Measurements from ENCODE around the gene MYO1F.
"Not testable (repeated sequence)": the region's sequence is repeated elsewhere in the genome, so short reads cannot be mapped to it uniquely, and the experiment has no call there.

DNA sequence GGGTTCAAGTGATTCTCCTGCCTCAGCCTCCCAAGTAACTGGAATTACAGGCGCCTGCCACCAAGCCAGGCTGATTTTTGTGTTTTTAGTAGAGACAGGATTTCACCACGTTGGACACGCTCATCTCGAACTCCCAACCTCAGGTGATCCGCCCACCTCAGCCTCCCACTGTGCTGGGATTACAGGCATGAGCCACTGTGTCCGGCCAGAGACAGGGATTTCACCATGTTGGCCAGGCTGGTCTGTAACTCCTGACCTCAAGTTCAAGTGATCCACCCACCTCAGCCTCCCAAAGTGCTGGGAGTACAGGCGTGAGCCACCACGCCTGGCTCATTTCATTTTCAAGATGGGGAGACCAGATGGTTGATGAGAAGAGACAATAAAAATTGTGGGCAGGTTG, 12.4 kb downstream of the MYO1F start:
- TF ChIP-seq SPI1 (IDR thresholded peaks at IDR 0.05; ENCODE audit: borderline replicate concordance, low read depth): not testable (repeated sequence)
- TF ChIP-seq, protein P1, sequence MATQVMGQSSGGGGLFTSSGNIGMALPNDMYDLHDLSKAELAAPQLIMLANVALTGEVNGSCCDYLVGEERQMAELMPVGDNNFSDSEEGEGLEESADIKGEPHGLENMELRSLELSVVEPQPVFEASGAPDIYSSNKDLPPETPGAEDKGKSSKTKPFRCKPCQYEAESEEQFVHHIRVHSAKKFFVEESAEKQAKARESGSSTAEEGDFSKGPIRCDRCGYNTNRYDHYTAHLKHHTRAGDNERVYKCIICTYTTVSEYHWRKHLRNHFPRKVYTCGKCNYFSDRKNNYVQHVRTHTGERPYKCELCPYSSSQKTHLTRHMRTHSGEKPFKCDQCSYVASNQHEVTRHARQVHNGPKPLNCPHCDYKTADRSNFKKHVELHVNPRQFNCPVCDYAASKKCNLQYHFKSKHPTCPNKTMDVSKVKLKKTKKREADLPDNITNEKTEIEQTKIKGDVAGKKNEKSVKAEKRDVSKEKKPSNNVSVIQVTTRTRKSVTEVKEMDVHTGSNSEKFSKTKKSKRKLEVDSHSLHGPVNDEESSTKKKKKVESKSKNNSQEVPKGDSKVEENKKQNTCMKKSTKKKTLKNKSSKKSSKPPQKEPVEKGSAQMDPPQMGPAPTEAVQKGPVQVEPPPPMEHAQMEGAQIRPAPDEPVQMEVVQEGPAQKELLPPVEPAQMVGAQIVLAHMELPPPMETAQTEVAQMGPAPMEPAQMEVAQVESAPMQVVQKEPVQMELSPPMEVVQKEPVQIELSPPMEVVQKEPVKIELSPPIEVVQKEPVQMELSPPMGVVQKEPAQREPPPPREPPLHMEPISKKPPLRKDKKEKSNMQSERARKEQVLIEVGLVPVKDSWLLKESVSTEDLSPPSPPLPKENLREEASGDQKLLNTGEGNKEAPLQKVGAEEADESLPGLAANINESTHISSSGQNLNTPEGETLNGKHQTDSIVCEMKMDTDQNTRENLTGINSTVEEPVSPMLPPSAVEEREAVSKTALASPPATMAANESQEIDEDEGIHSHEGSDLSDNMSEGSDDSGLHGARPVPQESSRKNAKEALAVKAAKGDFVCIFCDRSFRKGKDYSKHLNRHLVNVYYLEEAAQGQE (IDR thresholded peaks at IDR 0.05; ENCODE audit: insufficient replicate concordance, low read depth): not testable (repeated sequence)
